ENCODE results near the gene UBE3A. TPM values are rescaled to one million over a fixed set of nuclear protein-coding genes. Genes with fewer than 3 reads are reported as not detected.

The UBE3A gene
- total RNA-seq, 1 donor from 2014 or later = 278 TPM

DNA sequence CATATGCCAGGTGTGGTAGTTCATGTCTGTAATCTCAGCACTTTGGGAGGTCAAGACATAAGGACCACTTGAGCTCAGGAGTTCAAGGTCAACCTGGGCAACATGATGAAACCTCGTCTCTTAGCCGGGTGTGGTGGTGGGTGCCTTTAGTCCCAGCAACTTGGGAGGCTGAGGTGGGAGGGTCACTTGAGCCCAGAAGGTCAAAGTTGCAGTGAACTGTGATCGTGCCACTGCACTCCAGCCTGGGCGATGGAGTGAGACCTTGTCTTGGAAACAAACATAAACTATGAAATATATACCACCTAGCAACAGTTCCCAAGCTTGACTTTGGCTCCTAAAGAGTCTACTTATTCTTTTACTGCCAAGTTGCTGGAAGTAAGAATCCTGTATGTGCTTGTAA, 30.9 kb downstream of the UBE3A start:
- no peak for FAIRE-seq
- DNase-seq (ENCODE audit: low spot score in 2 of 2) = no peak

DNA sequence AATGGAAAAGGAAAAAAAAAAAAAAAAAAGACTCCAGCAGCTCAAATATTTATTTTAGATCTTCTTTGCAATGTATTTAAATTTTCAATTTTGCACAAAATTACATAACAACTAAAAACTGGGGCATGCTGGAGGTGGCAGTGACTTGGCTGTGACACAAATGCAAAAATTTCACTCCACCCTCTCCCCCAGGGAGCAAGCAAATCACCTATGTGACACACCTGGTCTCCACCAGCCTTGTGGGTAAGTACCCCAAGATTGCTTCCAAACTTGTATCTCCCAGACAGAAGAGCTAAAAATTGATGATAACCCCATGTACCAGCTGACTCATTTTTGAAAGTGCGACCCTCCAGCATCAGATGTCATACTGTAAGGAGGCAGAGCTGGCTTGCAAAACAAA, 32.0 kb downstream of the UBE3A start:
- DNase-seq (ENCODE audit: low spot score in 2 of 2) = no peak
- FAIRE-seq = no peak

DNA sequence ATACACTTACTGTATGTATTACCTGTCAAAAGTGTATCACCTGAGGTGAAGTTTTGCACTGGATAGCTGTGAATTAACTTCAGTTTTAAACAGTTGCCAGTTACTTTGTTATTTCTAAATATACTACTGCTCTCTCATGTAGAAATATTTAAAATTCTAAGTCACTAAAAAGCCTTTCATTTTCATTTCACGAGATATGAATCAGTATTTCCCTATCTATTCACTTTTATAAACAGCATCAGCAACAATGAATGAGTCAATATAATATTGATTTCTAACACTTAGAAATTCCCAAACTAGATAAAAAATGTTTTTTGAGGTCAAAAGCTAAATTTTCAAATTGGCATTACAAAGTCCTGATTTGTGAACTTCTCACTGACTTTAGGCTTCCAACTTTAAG, 32.6 kb downstream of the UBE3A start:
- FAIRE-seq = no peak
- no peak for DNase-seq (ENCODE audit: low spot score in 2 of 2)

DNA sequence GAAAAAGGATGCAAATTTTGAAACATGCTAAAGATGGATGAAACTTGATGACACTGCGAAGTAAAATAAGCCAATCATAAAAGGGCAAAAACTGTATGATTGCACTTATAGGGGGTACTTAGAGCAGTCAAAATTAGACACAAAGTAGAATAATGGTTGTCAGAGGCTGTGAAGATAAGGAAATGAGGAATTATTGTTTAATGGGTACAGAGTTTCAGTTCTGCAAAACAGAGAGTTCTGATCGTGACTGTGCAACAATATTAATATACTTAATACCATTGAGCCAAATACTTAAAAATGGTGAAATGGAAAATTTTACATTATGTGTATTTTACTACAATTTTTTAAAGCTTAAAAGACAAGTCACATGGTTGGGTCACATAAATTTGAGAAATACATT, 35.1 kb downstream of the UBE3A start:
- FAIRE-seq = no peak

DNA sequence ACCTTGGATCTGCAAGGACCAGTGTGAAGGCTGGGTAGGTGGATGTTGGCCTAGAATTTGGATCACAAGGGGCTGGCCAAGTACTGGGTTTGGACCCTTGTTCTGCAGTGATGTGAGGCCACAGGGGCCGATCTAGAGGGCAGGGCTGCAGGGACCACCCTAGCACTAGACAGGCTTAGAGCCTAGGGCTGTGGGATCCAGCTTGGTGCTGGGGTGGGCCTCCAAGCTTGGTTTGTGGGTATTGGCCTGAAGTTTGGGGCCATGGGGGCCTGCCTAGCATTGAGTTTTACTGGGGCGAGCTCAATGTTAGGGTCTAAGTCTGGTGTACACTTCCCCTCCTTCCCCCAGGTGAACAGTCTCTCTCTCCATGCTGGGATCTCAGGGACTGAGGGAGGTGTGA, 36.5 kb downstream of the UBE3A start:
- DNase-seq (ENCODE audit: low spot score in 2 of 2) (no peak), FAIRE-seq (no peak)

More for the DNA sequence above, 35.1 kb downstream of the UBE3A start:
- no peak for DNase-seq (ENCODE audit: low spot score in 2 of 2)

DNA sequence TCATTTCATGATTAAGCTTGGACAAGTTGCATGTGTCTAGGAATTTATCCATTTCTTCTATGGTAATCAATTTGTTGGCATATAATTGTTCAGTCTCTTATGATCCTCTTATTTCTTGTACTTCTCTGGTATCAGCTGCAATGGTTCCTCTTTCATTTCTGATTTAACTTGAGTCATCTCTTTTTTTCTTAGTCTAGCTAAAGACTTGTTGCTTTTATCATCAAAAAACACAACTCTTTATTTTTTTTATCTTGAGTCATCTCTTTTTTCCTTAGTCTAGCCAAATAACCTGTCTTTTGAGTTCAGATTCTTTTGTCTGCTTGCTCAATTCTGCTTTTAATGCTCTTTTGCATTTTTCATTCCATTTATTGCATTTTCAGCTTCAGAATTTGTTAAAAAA, 37.3 kb downstream of the UBE3A start:
- DNase-seq (ENCODE audit: low spot score in 2 of 2) (no peak), FAIRE-seq (no peak)

DNA sequence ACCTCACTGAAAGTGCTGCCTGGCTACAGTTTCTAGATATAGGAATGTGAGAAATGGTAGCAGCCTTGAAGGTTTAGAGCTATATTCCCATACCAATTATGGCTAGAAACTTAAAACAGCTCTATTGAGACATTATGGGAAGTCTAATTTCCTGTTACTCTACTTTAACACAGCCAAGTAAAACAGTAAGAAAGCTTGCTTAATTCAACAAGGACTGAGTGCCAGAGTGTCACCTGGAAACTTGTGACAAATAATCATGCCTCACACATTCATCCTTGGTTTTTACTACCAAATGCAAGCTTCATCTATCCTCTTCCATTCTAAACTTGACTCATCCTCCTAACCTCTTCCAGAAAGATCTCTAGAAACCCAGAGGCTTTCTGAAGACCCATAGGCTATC, 41.7 kb downstream of the UBE3A start:
- no peak for DNase-seq (ENCODE audit: low spot score in 2 of 2)
- no peak for FAIRE-seq

DNA sequence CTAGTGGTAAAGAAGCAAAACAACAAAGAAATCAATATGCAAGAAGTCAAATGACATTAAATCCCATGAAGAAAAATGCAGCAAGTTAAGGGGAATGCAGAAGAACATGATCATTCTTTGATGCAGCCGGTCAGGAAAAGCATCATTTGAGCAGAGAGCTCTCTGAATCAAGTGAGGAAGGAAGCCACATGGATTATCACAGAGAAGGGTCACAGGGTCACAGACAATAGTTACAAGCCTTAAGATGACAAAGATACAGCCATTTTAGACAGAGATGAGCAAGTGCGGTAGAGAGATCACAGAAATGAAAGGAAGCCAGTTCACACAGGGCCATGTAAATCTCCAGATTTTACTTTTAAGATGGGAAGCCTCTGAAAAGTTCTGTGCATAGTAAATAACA, 43.9 kb downstream of the UBE3A start:
- FAIRE-seq = no peak
- no peak for DNase-seq (ENCODE audit: low spot score in 2 of 2)

DNA sequence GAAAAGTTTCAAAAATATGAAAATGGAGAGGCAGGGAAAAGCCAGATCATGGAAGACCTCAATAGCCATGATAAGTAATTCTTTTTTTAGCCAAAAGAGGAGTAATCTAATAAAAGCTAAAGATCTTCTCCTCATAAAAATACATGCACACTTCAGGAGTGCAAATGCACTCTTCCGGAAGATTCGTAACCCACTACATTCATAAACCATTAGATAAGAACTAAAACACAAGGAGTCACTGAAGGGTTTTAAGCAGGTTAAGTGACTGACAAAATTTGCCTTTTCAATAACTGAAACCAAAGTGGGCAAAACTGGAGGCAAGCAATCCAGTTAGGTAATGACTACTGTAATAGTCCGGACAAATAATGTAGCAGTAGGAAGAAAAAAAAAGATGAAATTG, 46.0 kb downstream of the UBE3A start:
- FAIRE-seq = no peak
- no peak for DNase-seq (ENCODE audit: low spot score in 2 of 2)

DNA sequence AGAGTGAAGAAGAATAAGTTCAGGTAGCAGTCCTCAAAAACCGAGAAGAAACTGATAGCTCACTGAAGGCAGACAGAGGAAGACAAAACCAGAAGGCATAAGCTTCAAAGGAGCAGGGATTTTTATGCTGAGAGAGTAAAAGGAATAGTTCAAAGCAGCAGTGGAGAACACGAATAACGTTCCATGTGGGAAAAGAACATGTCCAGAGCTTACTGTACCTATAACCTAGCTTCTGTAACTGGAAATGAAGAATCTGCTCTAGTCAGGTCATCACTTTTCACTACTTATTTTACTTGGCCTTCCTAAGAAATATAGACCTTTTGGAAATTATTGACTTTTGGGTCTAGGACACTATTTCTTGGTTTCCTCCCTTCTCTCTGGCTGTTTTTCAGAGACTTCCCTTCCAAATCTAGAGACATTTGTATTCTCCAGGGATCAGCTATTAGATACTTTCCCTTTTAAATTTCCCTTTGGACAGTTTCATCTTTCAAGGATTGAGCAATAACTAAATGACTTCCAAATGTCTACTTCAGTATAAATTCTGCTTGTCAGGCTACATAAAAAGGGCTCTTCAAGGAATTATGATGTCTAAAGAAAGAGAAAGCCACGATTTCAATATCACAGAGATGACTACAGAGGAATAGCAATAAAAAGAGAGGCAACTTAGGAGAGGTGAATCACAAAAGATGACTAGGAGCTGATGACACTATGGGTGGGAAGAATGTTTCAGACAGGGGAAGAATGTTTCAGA, 46.7 kb downstream of the UBE3A start:
- FAIRE-seq = no peak
- no peak for DNase-seq (ENCODE audit: low spot score in 2 of 2)

DNA sequence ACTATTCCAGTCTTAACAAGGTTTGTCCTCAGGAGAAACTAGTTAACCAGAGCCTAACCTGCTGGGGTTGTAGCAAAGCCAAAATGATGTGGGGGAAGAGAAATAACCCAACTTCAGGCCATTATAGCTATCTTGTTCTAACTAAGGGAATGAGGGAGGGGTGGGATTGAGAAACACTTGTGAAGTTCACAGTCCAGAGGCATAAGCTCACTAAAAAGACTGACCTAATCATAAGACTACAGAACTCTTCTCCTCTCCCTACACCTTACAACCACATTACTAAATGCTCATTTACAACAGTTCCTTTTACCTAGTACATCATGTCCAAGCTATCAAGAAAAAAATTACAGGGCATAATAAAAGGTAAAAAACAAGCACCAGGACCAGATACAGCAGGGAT, 52.8 kb downstream of the UBE3A start:
- no peak for DNase-seq (ENCODE audit: low spot score in 2 of 2)
- FAIRE-seq = no peak

DNA sequence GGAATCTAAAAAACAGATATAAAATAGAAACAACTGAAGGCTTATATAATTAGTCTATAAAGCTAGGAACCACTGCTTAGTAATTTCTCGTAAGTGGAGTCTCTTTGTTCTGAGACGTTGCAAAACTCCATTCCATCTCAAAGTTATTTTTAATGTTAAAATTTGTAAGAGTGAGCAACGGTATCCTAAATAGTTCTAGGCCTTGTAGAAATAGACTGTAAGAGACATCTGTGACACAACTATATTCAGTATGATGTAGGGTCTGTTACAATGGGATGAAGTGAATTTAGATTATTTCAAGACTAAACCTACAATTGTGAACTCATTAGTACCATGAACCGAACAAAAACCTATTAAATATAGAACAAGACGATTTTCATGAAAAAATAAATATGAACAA, 57.2 kb downstream of the UBE3A start:
- FAIRE-seq (no peak), DNase-seq (ENCODE audit: low spot score in 2 of 2) (no peak)

DNA sequence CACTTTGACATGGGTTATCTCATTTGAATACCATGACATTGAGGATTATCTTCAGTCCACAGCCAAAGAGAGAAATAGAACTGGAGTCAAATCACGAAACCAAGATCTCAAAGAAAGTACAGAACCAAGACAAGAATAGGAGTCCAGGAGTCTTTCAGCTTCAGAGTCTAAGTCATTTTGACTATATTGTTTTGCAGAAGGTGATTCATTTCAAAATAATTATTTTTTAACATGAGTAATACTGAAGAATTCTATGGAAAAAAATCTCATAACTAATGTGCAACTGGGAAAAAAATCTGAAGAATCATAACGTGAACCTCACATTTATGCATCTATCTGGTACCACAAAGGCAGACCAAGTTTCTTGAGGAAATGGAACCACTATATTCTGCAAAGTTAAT, 60.3 kb downstream of the UBE3A start:
- DNase-seq (ENCODE audit: low spot score in 2 of 2) (no peak), FAIRE-seq (no peak)

DNA sequence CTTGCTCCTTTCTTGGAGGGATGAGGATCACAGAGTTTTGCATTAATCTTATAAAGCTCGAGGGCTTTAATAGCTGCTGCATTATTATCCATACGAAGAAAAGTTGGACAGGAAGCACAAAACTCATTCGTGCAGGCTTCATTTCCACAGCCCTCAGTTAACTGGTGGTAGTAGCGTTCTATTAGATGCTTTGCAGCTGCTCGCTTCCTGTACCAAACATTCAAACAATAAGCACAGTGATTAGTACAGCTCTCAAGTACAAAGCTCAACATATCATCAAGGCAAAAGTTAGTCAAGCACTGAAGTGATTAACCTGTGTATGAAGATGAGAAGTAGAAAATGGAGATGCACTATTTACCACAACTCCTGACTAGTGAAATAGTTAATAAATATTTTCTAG, 63.3 kb downstream of the UBE3A start:
- FAIRE-seq = no peak
- DNase-seq (ENCODE audit: low spot score in 2 of 2) = no peak

DNA sequence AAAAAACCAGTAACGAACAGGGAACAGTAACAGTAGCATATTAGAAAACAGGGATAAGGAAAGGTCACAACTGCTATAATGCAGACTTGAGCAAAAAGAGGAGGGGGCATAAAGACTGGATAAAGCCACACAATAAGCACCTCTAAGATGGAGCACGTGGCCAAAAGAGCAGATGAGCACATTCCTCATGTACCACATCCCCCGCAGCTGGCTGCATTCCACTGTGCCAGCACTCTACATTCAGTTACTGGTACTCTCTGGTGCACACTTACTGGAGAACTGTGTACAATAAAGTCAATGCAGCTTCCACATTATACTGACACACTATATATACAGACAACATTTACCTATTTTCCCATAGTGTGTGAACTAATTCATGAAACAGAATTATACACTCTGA, 64.7 kb downstream of the UBE3A start:
- DNase-seq (ENCODE audit: low spot score in 2 of 2) (no peak), FAIRE-seq (no peak)

DNA sequence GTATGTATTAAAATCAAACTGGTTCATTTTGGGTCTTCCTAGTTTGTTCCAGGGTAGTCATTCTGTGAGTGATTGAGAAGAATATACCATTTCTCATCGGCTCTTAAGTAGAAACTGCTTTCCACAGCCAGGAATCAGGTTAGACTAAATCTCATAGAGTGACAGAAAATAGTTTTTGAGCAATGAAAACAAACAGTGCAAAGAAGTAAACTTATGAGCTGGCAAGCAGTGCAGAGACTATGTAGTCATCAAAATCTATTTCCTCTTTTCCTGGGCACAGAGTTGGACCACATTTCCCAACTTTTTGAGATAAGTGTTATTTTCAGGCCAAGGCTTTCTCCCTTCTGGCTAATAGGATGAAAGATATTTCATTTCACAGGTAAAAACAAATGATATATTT, 66.5 kb downstream of the UBE3A start:
- no peak for DNase-seq (ENCODE audit: low spot score in 2 of 2)
- FAIRE-seq = no peak

DNA sequence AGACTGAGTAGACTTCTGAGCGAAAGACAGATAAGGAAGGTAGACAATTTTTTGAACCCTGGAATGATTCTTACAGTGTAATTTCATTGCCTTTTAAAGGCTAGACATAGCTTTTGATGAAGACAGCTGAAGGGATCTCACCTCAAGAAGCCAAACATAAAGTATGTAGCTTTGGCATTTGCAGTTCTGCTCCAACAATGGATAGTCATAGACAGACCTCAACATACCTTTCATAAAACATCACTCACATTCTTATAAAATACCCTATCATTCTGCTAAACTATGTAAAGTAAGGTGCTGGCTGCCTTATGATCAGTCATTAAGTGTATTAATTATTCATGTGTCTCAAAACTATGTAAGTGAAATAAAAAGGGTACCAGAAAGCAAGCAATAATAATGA, 70.0 kb downstream of the UBE3A start:
- FAIRE-seq (no peak), DNase-seq (ENCODE audit: low spot score in 2 of 2) (no peak)

DNA sequence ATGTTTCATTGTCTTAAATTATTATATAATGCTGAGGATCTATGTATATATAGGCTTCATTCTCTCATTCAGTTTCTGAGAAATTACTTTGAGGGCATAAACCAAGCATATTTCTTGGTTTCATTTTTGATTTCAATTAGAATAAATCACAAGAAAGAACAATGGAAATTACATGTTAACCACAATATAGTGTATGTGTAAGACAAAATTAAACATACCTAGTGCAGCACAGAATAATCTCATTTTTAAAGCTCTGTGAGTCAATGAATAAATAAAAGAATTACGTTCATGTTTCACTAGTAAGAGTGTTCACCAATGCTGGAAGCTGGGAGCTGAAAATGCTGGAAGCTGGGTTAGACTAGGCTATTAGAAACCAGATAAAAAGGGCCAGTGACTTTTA, 72.8 kb downstream of the UBE3A start:
- DNase-seq (ENCODE audit: low spot score in 2 of 2) (no peak), FAIRE-seq (no peak)

DNA sequence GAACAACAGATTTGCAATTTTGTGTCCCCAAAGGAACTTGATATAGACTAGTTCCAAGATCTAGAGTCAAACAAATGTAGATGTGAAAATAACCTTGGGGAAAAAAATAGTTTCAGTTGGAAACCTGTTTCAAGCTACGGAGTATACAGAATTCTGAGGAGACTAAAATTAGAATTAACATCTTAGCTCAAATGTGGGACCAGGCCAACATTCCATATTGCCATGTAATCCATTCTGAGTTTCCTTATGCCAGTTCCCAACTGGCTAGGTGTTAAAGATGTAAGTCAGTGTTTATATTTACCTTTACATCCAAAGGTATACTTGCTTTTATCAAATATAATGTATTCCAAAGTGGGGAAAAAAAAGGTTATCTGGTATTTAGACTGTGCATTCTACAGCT, 76.3 kb downstream of the UBE3A start:
- DNase-seq (ENCODE audit: low spot score in 2 of 2) (no peak), FAIRE-seq (no peak)

DNA sequence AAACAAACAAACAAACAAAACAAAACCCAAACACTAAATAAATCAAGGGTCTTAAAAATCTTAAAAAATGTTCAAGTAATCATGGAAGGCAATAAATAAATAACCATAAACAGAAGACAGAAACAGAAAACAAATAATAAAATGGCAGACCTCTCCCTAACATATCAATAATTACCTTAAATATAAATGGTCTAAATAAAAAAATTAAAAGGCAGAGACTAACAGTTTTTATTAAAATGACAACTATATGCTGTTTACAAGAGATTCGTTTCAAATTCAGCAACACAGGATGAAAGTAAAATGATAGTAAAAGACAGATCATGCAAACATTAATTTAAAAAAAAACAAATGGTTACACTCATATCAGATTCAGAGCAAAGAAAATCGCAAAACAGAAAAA, 91.1 kb downstream of the UBE3A start:
- no peak for DNase-seq (ENCODE audit: low spot score in 2 of 2)
- no peak for FAIRE-seq

DNA sequence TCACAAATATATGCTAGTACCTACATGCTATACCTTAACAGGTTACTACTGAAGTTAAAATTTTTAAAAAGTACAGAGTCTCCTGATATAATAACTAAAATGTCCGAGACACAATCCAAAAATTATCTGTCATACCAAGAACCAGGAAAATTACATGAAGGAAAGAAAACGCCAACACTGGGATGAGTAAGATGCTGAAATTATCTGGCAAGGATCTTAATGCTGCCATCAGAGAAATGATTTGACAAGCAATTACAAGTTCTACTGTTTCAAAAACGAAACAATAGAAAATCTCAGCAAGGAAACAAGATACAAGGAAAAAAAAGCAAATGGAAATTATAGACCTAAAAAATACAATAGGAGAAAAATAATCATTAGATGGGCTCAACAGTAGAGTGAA, 92.5 kb downstream of the UBE3A start:
- FAIRE-seq = no peak
- DNase-seq (ENCODE audit: low spot score in 2 of 2) = no peak

DNA sequence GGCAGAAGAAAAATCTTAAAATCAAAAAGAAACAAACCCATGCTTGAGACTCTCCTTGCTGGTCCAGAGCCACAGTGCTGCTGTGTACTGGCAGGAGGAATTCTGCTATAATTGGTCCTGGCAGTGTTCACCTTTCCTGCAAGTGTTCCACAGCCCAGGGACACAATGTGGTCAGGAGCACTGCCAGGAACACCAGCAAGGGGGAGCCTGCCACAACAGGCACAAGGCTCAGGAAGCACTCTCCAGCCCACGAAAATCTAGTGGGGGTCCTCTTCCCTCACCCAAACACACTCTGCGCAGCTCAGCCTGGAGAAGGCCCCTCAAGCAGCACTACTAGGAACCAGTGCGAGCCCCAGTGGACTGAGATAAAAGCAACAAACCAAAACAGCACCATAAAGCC, 92.9 kb downstream of the UBE3A start:
- no peak for FAIRE-seq
- peak in 1 of 2 donors; percentile 5 for DNase-seq (ENCODE audit: low spot score in 2 of 2)

DNA sequence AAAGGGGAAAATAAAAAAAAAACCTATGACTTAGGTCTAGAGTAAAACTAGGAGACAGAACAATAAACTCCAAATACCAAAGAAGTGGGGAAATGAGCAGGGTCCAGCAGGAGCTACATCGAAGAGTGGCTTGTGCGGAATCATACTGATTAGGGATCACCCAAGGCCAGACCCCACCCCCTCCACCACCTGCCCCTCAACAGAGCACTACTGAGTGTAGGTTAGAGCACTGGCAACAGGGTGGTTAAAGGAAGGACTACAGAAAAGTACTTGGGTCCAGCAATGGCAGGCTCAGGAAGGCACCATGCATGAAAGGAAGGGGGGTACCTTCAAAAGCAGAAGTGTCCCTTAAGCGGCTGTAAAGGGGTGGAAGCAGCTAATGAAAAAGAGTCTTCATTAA, 96.2 kb downstream of the UBE3A start:
- DNase-seq (ENCODE audit: low spot score in 2 of 2) (no peak), FAIRE-seq (no peak)
